Heart left ventricle (tissue), 16 donors: ENCODE data around the gene LHX2. TPM values are rescaled to one million over a fixed set of nuclear protein-coding genes. Genes with fewer than 3 reads are reported as not detected.

Experiments used
- ATAC-seq, 4 donors: fragments of 200-7000 bp; cut with Tn5 transposase; one replicate each; pipeline ENCODE4 v1.9.1; 2020 to 2022; ENCODE audit warnings: moderate library complexity in 4 of 4, mild to moderate bottlenecking in 3 of 4, moderate number of reproducible peaks in 1 of 4
- DNase-seq, 5 donors: peaks; one replicate each; pipeline ENCODE4 v3.0.0-alpha.2; 2020
- H3K27ac ChIP-seq, 12 donors: fragments of 200-600 bp; sonication (generic) in 4 of 12; one replicate each; pipeline versions ENCODE4 v1.5.0 to v1.8.0; 2016 to 2022; ENCODE audit warnings: mild to moderate bottlenecking in 2 of 12
- H3K27me3 ChIP-seq, 9 donors: fragments of 200-600 bp; sonication (generic) in 2 of 9; one replicate each; pipeline versions ENCODE4 v1.5.1 to v1.8.0; 2016 to 2022; ENCODE audit warnings: mild to moderate bottlenecking in 3 of 9
- H3K36me3 ChIP-seq, 9 donors: fragments of 200-600 bp; sonication (generic) in 2 of 9; one replicate each; pipeline versions ENCODE4 v1.5.0 to v1.8.0; 2018 to 2022; ENCODE audit warnings: mild to moderate bottlenecking in 2 of 9
- H3K4me1 ChIP-seq, 12 donors: fragments of 200-600 bp; sonication (generic) in 4 of 12; one replicate each; pipeline versions ENCODE4 v1.5.0 to v1.8.0; 2016 to 2022; ENCODE audit warnings: mild to moderate bottlenecking in 3 of 12
- H3K4me3 ChIP-seq, 12 donors: fragments of 200-600 bp; sonication (generic) in 4 of 12; one replicate each; pipeline versions ENCODE4 v1.5.0 to v1.8.0; 2017 to 2022; ENCODE audit warnings: mild to moderate bottlenecking in 9 of 12, moderate library complexity in 4 of 12
- H3K9me3 ChIP-seq, 12 donors: fragments of 200-600 bp; sonication (generic) in 4 of 12; one replicate each; pipeline versions ENCODE4 v1.5.0 to v1.8.0; 2016 to 2022; ENCODE audit warnings: mild to moderate bottlenecking in 1 of 12
- CTCF ChIP-seq, 12 donors: fragments of 200-600 bp; sonication (generic) in 4 of 12; IDR thresholded peaks; one replicate each; pipeline versions ENCODE4 v1.5.0 to v1.8.0; 2018 to 2022; ENCODE audit warnings: antibody characterized with exemption in 12 of 12, mild to moderate bottlenecking in 5 of 12
- POLR2A ChIP-seq, 2 donors: fragments of 450-650 bp; IDR thresholded peaks; one replicate each; pipeline ENCODE4 v1.6.1; 2017; ENCODE audit warnings: antibody characterized with exemption in 2 of 2, mild to moderate bottlenecking in 2 of 2, moderate library complexity in 2 of 2
- WGBS, 4 donors: extraction: QIAGEN DNeasy Blood & Tissue Kit in 2 of 4; methylation state at CpG; one replicate each; pipeline versions ENCODE4 v1.1.5 to v1.1.7; 2013 to 2018; 5-methylcytosine and 5-hydroxymethylcytosine counted together
- intact Hi-C, 10 donors: fragments of 100-400 bp; cut with DNase I; formaldehyde crosslinking; loops; one replicate each; pipeline versions ENCODE4 v1.11.1 to v1.14.2; 2022
- polyA plus RNA-seq, 2 donors: library from polyadenylated mRNA; stranded (reverse); fragments of 200-250 nt; gene quantifications; one replicate each; pipeline ENCODE4 v1.2.3, GENCODE V29; 2013
- total RNA-seq, 9 donors: library from RNA; depleted of rRNA in 2 of 9; stranded (reverse); fragments of >200 nt in 2 of 9; fragmentation: NEBNext Ultra II Directional in 3 of 9; extraction: Animal tissue kit (Norgen Biotek cat#: 25700) in 3 of 9; gene quantifications; one replicate each; pipeline versions ENCODE4 v1.1.0 to v1.2.4, GENCODE V29; 2016 to 2023
- donor health status: ischemic (EF 13 %, LVEDD 7.1; RV severe dilation, severe dysfunction).
- donor health status: healthy with polysubstance abuse.
- donor health status: DM: no; HTN: yes; CAD: no.
- donor health status: DM: no; HTN: no; CAD: no.
- donor health status: ischemic (EF 25% LVEDD 6.9; RV normal size, moderate dysfunction).
- donor health status: ischemic (EF 25% LVEDD 5.7; RV mildly dilated, moderate dysfunction).
- donor health status: healthy.
- donor health status: DM: yes; HTN: yes; CAD: no.
- donor health status: ischemic (EF 35%, LVEDD 5.7; RV mildly dilated, moderate dysfunction).
- donor health status: nonischemic (EF 11% LVEDD 7.7; RV severe dilation, severe dysfunction).
- donor health status: DM: yes; HTN: yes; CAD: no.
- donor health status: PGD.
- donor health status: ischemic (EF 29% LVEDD 5.4; RV normal size, mild dysfunction).
- donor health status: nonischemic (EF 23%, LVEDD 6.1; RV moderate dilation, normal function).

Gene LHX2
- total and polyA plus RNA-seq, 11 donors = 0.10 to 1.3 (median 0.28) TPM; not detected in 5

GRCh38 chr9:123997665-123998277, 13.8 kb upstream of the LHX2 start:
- WGBS, 4 donors = 8 to 14% (median 11%) methylated on average over 11 to 15 of the region's 15 CpGs
- intact Hi-C loops = no loop called here
- H3K36me3 ChIP-seq = no peaks in the 10 kb centered on the region
- DNase-seq = peak; percentile 51 to 76 (median 56)
- peaks cover 49 to 86% (median 77%) of the 10 kb centered on the region in 9 donors for H3K27me3 ChIP-seq
- no peak overlapping the region for H3K27ac ChIP-seq
- no peaks in the 10 kb centered on the region for H3K9me3 ChIP-seq
- peak in 3 of 4 donors; percentile 66 to 80 (median 71) for ATAC-seq
- peaks cover 0 to 37% (median 12%) of the 10 kb centered on the region in 12 donors for H3K4me1 ChIP-seq
- no peak overlapping the region for H3K4me3 ChIP-seq
- TF ChIP-seq CTCF (IDR thresholded peaks at IDR 0.05) (no peak), POLR2A (IDR thresholded peaks at IDR 0.05) (no peak)

GRCh38 chr9:123998278-123998925, 13.2 kb upstream of the LHX2 start:
- Histone ChIP-seq H3K27me3 (peaks cover 50 to 92% (median 83%) of the 10 kb centered on the region in 9 donors), H3K4me3 (peak overlapping the region in 1 of 12 donors; percentile 40), H3K4me1 (peaks cover 0 to 37% (median 12%) of the 10 kb centered on the region in 12 donors), H3K36me3 (no peaks in the 10 kb centered on the region), H3K27ac (no peak overlapping the region), H3K9me3 (no peaks in the 10 kb centered on the region)
- intact Hi-C loops = no loop called here
- WGBS, 4 donors = 26 to 36% (median 34%) methylated on average over 6 of the region's 6 CpGs
- ATAC-seq (no peak), DNase-seq (no peak)
- TF ChIP-seq POLR2A (IDR thresholded peaks at IDR 0.05) (no peak), CTCF (IDR thresholded peaks at IDR 0.05) (no peak)

- Histone ChIP-seq H3K36me3 (no peaks in the 10 kb centered on the region), H3K9me3 (no peaks in the 10 kb centered on the region), H3K27me3 (peaks cover 56 to 93% (median 86%) of the 10 kb centered on the region in 9 donors), H3K27ac (no peak overlapping the region), H3K4me3 (peak overlapping the region in 11 of 12 donors; percentile 5 to 47 (median 24)), H3K4me1 (peaks cover 0 to 37% (median 12%) of the 10 kb centered on the region in 12 donors)
- no peak for TF ChIP-seq POLR2A (IDR thresholded peaks at IDR 0.05)
- TF ChIP-seq CTCF (IDR thresholded peaks at IDR 0.05) = no peak
- DNase-seq (no peak), ATAC-seq (no peak)
- intact Hi-C loops = no loop called here
- WGBS, 4 donors = 3 to 5% (median 4%) methylated on average over 23 to 41 of the region's 43 CpGs
Observed at GRCh38 chr9:123998970-123999621, 12.5 kb upstream of the LHX2 start.

- no peak for DNase-seq
- H3K4me3 ChIP-seq = peak overlapping the region in 3 of 12 donors; percentile 33 to 42 (median 36)
- 0 to 1% (median 0%) methylated on average over 1 to 64 of the region's 64 CpGs for WGBS, 4 donors
- no peak for ATAC-seq
- no peaks in the 10 kb centered on the region for H3K36me3 ChIP-seq
- intact Hi-C loops = loop anchor here in 1 of 10 donors (5.0 kb wide), 1 partner anchor 457 kb away; no protein-coding TSS in a partner anchor
- H3K27ac ChIP-seq = no peak overlapping the region
- TF ChIP-seq CTCF (IDR thresholded peaks at IDR 0.05) (no peak), POLR2A (IDR thresholded peaks at IDR 0.05) (no peak)
- H3K4me1 ChIP-seq = peaks cover 0 to 37% (median 12%) of the 10 kb centered on the region in 12 donors
- H3K27me3 ChIP-seq = peaks cover 55 to 93% (median 89%) of the 10 kb centered on the region in 9 donors
- H3K9me3 ChIP-seq = no peaks in the 10 kb centered on the region
Observed at GRCh38 chr9:123999661-124000060, 11.9 kb upstream of the LHX2 start.
